ENCODE results near the gene SF3B1.

GRCh38 chr2:197345846-197346370 lies 88.9 kb downstream of the SF3B1 start:
- TF ChIP-seq CTCF (IDR thresholded peaks at IDR 0.05): no peak
- no peak for TF ChIP-seq POLR2A (IDR thresholded peaks at IDR 0.05)
